ENCODE results near the gene SUFU. TPM values are rescaled to one million over a fixed set of nuclear protein-coding genes. Genes with fewer than 3 reads are reported as not detected.
A peak's percentile ranks its signal among the peaks of the same experiment; 100 is the strongest.

The SUFU gene
- total and polyA plus RNA-seq, 2 experiments from 2014 or later, result 10.9 to 18.2 TPM

DNA sequence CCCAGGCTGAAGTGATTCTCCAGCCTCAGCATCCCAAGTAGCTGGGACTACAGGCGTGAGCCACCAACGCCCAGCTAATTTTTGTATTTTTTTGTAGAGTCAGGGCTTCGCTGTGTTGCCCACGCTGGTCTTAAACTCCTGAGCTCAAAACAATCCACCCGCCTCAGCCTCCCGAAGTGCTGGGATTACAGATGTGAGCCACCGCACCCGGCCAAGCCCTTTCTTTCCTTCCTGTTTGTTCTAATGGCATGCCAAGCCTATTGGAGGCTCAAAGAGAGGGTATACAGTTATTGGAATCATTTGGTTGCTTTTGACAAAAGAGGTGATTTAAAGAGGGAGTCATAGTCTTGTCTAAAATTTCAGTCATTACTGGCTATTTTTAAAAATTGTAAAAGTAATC lies 94.5 kb downstream of the SUFU start:
- Histone ChIP-seq H3K9me2 (replicated peaks; ENCODE audit: insufficient read depth) (no peaks in the 10 kb centered on the region), H4K20me1 (ENCODE audit: insufficient read depth, poor library complexity, severe bottlenecking) (no peaks in the 10 kb centered on the region), H3K79me2 (no peaks in the 10 kb centered on the region), H3K4me2 (no peak overlapping the region), H2AFZ (no peak overlapping the region), H3K27me3 (no peaks in the 10 kb centered on the region), H3K9me3 (ENCODE audit: low read depth) (no peaks in the 10 kb centered on the region), H3K4me3 (no peak overlapping the region), H3K36me3 (replicated peaks; ENCODE audit: insufficient read depth, low read depth) (no peaks in the 10 kb centered on the region), H3K4me1 (ENCODE audit: insufficient read depth) (peaks cover 36% of the 10 kb centered on the region), H3K27ac (peak overlapping the region; percentile 95)
- DNase-seq (ENCODE audit: low spot score), result no peak
- TF ChIP-seq EZH2 (IDR thresholded peaks at IDR 0.05; ENCODE audit: borderline replicate concordance) (no peak), EZH2phosphoT487 (IDR thresholded peaks at IDR 0.05; ENCODE audit: low read depth, severe bottlenecking, unreplicated experiment) (no peak)
- TF ChIP-seq, protein P1, sequence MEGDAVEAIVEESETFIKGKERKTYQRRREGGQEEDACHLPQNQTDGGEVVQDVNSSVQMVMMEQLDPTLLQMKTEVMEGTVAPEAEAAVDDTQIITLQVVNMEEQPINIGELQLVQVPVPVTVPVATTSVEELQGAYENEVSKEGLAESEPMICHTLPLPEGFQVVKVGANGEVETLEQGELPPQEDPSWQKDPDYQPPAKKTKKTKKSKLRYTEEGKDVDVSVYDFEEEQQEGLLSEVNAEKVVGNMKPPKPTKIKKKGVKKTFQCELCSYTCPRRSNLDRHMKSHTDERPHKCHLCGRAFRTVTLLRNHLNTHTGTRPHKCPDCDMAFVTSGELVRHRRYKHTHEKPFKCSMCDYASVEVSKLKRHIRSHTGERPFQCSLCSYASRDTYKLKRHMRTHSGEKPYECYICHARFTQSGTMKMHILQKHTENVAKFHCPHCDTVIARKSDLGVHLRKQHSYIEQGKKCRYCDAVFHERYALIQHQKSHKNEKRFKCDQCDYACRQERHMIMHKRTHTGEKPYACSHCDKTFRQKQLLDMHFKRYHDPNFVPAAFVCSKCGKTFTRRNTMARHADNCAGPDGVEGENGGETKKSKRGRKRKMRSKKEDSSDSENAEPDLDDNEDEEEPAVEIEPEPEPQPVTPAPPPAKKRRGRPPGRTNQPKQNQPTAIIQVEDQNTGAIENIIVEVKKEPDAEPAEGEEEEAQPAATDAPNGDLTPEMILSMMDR (IDR thresholded peaks at IDR 0.05; ENCODE audit: poor library complexity), result no peak
- WGBS (ENCODE audit: low lambda C conversion rate, missing lambda C conversion rate), result 88% methylated on average over 8 of the region's 8 CpGs

DNA sequence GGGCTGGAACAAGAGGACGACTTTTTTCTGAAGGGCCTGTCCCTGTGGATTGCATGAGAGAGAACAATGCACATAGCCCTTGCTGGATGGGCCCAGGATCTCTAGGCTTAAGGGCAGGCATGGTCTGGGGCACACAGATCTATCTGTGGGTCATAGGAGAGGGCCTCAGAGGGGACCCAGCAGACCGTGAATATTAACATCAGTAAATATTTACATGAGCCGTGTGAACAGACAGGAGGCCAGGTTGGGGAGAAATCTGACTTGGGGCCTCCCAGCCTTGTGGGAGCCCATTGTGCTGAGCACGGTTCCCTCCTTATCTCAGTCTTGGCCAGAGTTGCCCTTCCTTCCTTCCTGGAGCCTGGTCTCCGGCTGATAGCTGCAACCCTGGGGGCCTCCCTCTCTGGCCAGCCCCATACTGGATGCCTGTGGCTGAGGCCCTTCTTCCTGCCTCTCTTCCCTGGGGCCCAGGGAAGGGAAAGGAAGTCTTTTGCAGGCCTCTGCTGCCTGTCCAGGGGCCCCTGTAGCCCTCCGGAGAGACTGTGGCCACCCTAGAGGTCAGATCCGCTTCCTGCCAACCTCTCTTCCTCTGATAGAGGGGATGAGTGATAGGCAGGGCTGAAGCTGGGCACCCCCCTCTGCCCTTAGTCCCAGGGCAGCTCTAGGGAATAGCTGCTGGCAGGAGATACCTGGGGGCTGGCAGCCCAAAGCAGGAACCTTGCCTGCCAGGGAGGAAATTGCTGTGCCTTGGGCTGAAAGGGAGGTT lies 96.0 kb downstream of the SUFU start:
- no peak overlapping the region for H3K4me3 ChIP-seq
- H3K4me2 ChIP-seq, result peak overlapping the region; percentile 50
- no peaks in the 10 kb centered on the region for H3K36me3 ChIP-seq (replicated peaks; ENCODE audit: insufficient read depth, low read depth)
- peak; percentile 80 for DNase-seq (ENCODE audit: low spot score)
- no peaks in the 10 kb centered on the region for H3K9me2 ChIP-seq (replicated peaks; ENCODE audit: insufficient read depth)
- no peak overlapping the region for H2AFZ ChIP-seq
- H3K27ac ChIP-seq, result peak overlapping the region; percentile 95
- TF ChIP-seq EZH2phosphoT487 (IDR thresholded peaks at IDR 0.05; ENCODE audit: low read depth, severe bottlenecking, unreplicated experiment) (no peak), EZH2 (IDR thresholded peaks at IDR 0.05; ENCODE audit: borderline replicate concordance) (no peak)
- TF ChIP-seq, protein P1 (IDR thresholded peaks at IDR 0.05; ENCODE audit: poor library complexity), result no peak
- no peaks in the 10 kb centered on the region for H3K79me2 ChIP-seq
- no peaks in the 10 kb centered on the region for H4K20me1 ChIP-seq (ENCODE audit: insufficient read depth, poor library complexity, severe bottlenecking)
- WGBS (ENCODE audit: low lambda C conversion rate, missing lambda C conversion rate), result 31% methylated on average over 7 of the region's 7 CpGs
- H3K4me1 ChIP-seq (ENCODE audit: insufficient read depth), result peaks cover 42% of the 10 kb centered on the region
- H3K9me3 ChIP-seq (ENCODE audit: low read depth), result no peaks in the 10 kb centered on the region
- no peaks in the 10 kb centered on the region for H3K27me3 ChIP-seq

DNA sequence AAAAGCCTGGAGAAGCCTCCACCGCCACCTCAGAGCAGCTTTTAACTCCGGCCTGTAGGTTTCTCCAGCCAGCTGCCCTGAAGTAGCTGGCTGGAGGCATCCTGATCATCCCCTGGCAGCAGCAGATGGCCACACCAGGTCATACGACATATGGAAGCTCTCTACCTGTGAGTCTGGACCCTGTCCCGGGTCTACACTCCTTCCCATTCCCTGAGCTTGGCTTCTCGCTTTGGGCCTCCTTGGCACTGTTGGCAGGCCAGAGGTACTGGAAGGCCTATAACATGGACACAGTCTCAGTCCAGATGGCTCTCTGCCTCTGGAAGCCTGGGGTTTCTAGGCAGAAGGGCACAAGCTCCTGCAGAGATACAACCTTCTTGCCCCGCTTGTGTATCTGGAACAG lies 97.0 kb downstream of the SUFU start:
- H2AFZ ChIP-seq, result no peak overlapping the region

More for the DNA sequence above, 97.0 kb downstream of the SUFU start:
- WGBS (ENCODE audit: low lambda C conversion rate, missing lambda C conversion rate), result 95% methylated on average over 6 of the region's 6 CpGs
- TF ChIP-seq, protein P1 (IDR thresholded peaks at IDR 0.05; ENCODE audit: poor library complexity), result no peak
- no peak for TF ChIP-seq EZH2 (IDR thresholded peaks at IDR 0.05; ENCODE audit: borderline replicate concordance)
- TF ChIP-seq EZH2phosphoT487 (IDR thresholded peaks at IDR 0.05; ENCODE audit: low read depth, severe bottlenecking, unreplicated experiment), result no peak
- H3K27ac ChIP-seq, result peak overlapping the region; percentile 95
- H3K79me2 ChIP-seq, result no peaks in the 10 kb centered on the region
- no peaks in the 10 kb centered on the region for H4K20me1 ChIP-seq (ENCODE audit: insufficient read depth, poor library complexity, severe bottlenecking)
- no peak for DNase-seq (ENCODE audit: low spot score)
- H3K27me3 ChIP-seq, result no peaks in the 10 kb centered on the region
- peaks cover 42% of the 10 kb centered on the region for H3K4me1 ChIP-seq (ENCODE audit: insufficient read depth)
- H3K4me3 ChIP-seq, result no peak overlapping the region
- H3K36me3 ChIP-seq (replicated peaks; ENCODE audit: insufficient read depth, low read depth), result no peaks in the 10 kb centered on the region
- no peak overlapping the region for H3K4me2 ChIP-seq
- no peaks in the 10 kb centered on the region for H3K9me3 ChIP-seq (ENCODE audit: low read depth)
- H3K9me2 ChIP-seq (replicated peaks; ENCODE audit: insufficient read depth), result no peaks in the 10 kb centered on the region
